HEK293 (cell line): ENCODE measurements around the gene TNNT3.

Experiments
- CTCF ChIA-PET: fragments of 350-600 bp; formaldehyde crosslinking; extraction: SDS; loops from one replicate; lab custom pipeline; 2021; ENCODE audit warnings: antibody characterized with exemption; lab: Yijun Ruan, JAX
- POLR2A ChIA-PET: fragments of 300-600 bp; formaldehyde crosslinking; extraction: SDS; loops from one replicate; lab custom pipeline; 2020; ENCODE audit warnings: antibody characterized with exemption, inconsistent platforms; lab: Yijun Ruan, JAX
- H3K27ac ChIP-seq: fragments of 200-500 bp; sonication (Bioruptor generic); 2 replicates; pipeline ENCODE4 v1.5.1; 2014; ENCODE audit warnings: low read depth, low read length, control low read depth, inconsistent platforms; ENCODE audit errors: extremely low read depth
- H3K36me3 ChIP-seq, 2 experiments: fragments of 200-500 bp in 1 of 2; sonication (Bioruptor generic) in 1 of 2; 1 replicate in 1 of 2; 2 replicates in 1 of 2; pipeline ENCODE4 v1.5.1; 2014 to 2017; ENCODE audit warnings: inconsistent platforms in 2 of 2, low read length in 2 of 2; ENCODE audit not compliant: control insufficient read depth in 2 of 2, insufficient read depth in 1 of 2
- H3K4me1 ChIP-seq: fragments of 200-500 bp; sonication (Bioruptor generic); 2 replicates; pipeline ENCODE4 v1.5.1; 2014; ENCODE audit warnings: mild to moderate bottlenecking, low read length, inconsistent platforms; ENCODE audit not compliant: control insufficient read depth, insufficient read depth
- H3K4me3 ChIP-seq: 2 replicates; pipeline ENCODE4 v1.5.1; 2011; ENCODE audit warnings: low read depth, mild to moderate bottlenecking, control low read depth, low read length, moderate library complexity
- H3K9me3 ChIP-seq: fragments of 200-500 bp; sonication (Bioruptor generic); 2 replicates; pipeline ENCODE4 v1.5.1; 2014; ENCODE audit warnings: low read depth, low read length, inconsistent platforms; ENCODE audit not compliant: control insufficient read depth, insufficient read depth
- GLIS2 ChIP-seq: fragments of 450-650 bp; formaldehyde crosslinking; IDR thresholded peaks from 2 replicates; pipeline ENCODE4 v1.5.1; 2016; ENCODE audit warnings: missing biosample characterization, missing genetic modification characterization
- MYNN ChIP-seq: fragments of 450-650 bp; formaldehyde crosslinking; IDR thresholded peaks from 2 replicates; pipeline ENCODE4 v1.5.1; 2016; ENCODE audit warnings: missing biosample characterization, missing genetic modification characterization, borderline replicate concordance
- OVOL3 ChIP-seq: fragments of 450-650 bp; formaldehyde crosslinking; IDR thresholded peaks from 2 replicates; pipeline ENCODE4 v1.5.1; 2016; ENCODE audit warnings: missing biosample characterization, missing genetic modification characterization
- SP3 ChIP-seq: fragments of 450-650 bp; formaldehyde crosslinking; IDR thresholded peaks from 2 replicates; pipeline ENCODE4 v1.5.1; 2016; ENCODE audit warnings: missing biosample characterization, missing genetic modification characterization
- SP7 ChIP-seq: fragments of 450-650 bp; formaldehyde crosslinking; IDR thresholded peaks from 2 replicates; pipeline ENCODE4 v1.5.1; 2016; ENCODE audit warnings: missing biosample characterization, missing genetic modification characterization
- WT1 ChIP-seq: fragments of 450-650 bp; formaldehyde crosslinking; IDR thresholded peaks from 2 replicates; pipeline ENCODE4 v1.5.1; 2016; ENCODE audit warnings: missing biosample characterization, missing genetic modification characterization
- ZNF138 ChIP-seq: fragments of 450-650 bp; formaldehyde crosslinking; IDR thresholded peaks from 2 replicates; pipeline ENCODE4 v1.5.1; 2016; ENCODE audit warnings: missing biosample characterization, missing genetic modification characterization, borderline replicate concordance
- ZNF140 ChIP-seq: fragments of 450-650 bp; formaldehyde crosslinking; IDR thresholded peaks from 2 replicates; pipeline ENCODE4 v1.5.1; 2016; ENCODE audit warnings: missing biosample characterization, missing genetic modification characterization
- ZNF19 ChIP-seq: fragments of 450-650 bp; formaldehyde crosslinking; IDR thresholded peaks from 2 replicates; pipeline ENCODE4; 2016; ENCODE audit warnings: missing biosample characterization, missing genetic modification characterization, low read depth
- ZNF24 ChIP-seq: fragments of 450-650 bp; formaldehyde crosslinking; IDR thresholded peaks from 2 replicates; pipeline ENCODE4 v1.5.1; 2016; ENCODE audit warnings: missing biosample characterization, missing genetic modification characterization
- ZNF335 ChIP-seq: fragments of 450-650 bp; formaldehyde crosslinking; conservative IDR thresholded peaks from 2 replicates; pipeline ENCODE4 v1.5.1; 2016; ENCODE audit warnings: missing biosample characterization, missing genetic modification characterization
- ZNF37A ChIP-seq: fragments of 450-650 bp; IDR thresholded peaks from 2 replicates; pipeline ENCODE4 v1.5.1; 2018; ENCODE audit warnings: missing biosample characterization, missing genetic modification characterization
- ZNF529 ChIP-seq: fragments of 450-650 bp; formaldehyde crosslinking; IDR thresholded peaks from 2 replicates; pipeline ENCODE4 v1.5.1; 2017; ENCODE audit warnings: missing genetic modification characterization, missing biosample characterization; ENCODE audit not compliant: insufficient replicate concordance
- ZNF548 ChIP-seq: fragments of 450-650 bp; formaldehyde crosslinking; IDR thresholded peaks from 2 replicates; pipeline ENCODE4 v1.5.1; 2016; ENCODE audit warnings: missing biosample characterization, missing genetic modification characterization
- ZNF558 ChIP-seq: fragments of 450-650 bp; formaldehyde crosslinking; IDR thresholded peaks from 2 replicates; pipeline ENCODE4 v1.5.1; 2016; ENCODE audit warnings: missing biosample characterization, missing genetic modification characterization
- ZNF621 ChIP-seq: fragments of 450-650 bp; formaldehyde crosslinking; IDR thresholded peaks from 2 replicates; pipeline ENCODE4 v1.5.1; 2017; ENCODE audit warnings: missing biosample characterization, missing genetic modification characterization
- ZNF623 ChIP-seq: fragments of 450-650 bp; formaldehyde crosslinking; IDR thresholded peaks from 2 replicates; pipeline ENCODE4 v1.5.1; 2016; ENCODE audit warnings: missing biosample characterization, missing genetic modification characterization
- ZNF626 ChIP-seq: fragments of 450-650 bp; sonication (Bioruptor Pico); formaldehyde crosslinking; IDR thresholded peaks from 2 replicates; pipeline ENCODE4 v1.5.1; 2018; ENCODE audit warnings: missing biosample characterization, missing genetic modification characterization, inconsistent platforms
- ZSCAN16 ChIP-seq: fragments of 450-650 bp; formaldehyde crosslinking; IDR thresholded peaks from 2 replicates; pipeline ENCODE4 v1.5.1; 2016; ENCODE audit warnings: missing biosample characterization, missing genetic modification characterization
- TF ChIP-seq, protein P1 (sequence below): fragments of 450-650 bp; formaldehyde crosslinking; IDR thresholded peaks from 2 replicates; pipeline ENCODE4 v1.5.1; 2017; ENCODE audit warnings: missing biosample characterization, missing genetic modification characterization
- TF ChIP-seq, protein P2 (sequence below): fragments of 450-650 bp; formaldehyde crosslinking; IDR thresholded peaks from 2 replicates; pipeline ENCODE4 v1.5.1; 2017; ENCODE audit warnings: missing biosample characterization, mild to moderate bottlenecking, missing genetic modification characterization, moderate library complexity
- TF ChIP-seq, protein P3 (sequence below): fragments of 450-650 bp; formaldehyde crosslinking; IDR thresholded peaks from 2 replicates; pipeline ENCODE4 v1.5.1; 2016; ENCODE audit warnings: missing biosample characterization, missing genetic modification characterization

TNNT3 gene

DNA sequence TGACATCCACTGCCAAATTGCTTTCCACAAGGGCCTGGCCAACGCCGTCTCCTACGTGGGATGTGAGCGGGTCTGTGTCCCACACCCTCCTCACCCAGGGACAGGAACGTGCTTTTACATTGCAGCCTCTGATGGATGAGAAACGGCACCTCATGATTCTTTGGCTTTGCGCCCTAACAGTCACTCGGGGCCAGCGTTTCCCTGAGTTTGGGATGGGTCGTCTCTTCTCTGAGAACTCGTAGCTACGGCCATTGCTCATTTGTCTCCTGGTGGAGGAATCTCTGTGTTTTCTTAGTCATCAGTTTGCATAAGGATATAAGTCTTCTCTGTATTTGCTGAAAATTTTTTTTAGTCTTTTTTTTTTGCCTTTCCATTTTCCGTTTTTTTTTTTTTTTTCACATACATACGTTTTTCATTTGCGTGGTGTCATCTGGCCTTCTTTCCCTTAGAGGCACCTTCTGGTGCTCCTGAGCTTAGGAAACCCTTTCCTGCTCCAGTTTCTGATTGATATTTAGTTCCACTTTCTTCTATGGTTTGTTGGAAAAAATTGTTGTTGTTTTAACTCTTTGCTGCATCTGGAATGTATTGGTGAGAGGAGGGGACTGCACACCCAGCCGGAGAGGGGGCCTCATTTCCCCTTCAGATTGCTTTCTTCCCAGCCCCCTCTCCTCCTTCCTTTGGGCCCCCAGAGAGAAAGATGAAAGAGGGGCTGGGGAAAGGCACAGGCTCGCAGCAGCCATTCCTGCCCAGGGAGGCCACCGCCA is 12.0 kb downstream of the TNNT3 start:
- POLR2A ChIA-PET = no interaction called here
- H3K4me3 ChIP-seq = no peak overlapping the region
- H3K27ac ChIP-seq = no peak overlapping the region
- no peak for TF ChIP-seq GLIS2 (tag by site-specific recombination)
- TF ChIP-seq, protein P1, sequence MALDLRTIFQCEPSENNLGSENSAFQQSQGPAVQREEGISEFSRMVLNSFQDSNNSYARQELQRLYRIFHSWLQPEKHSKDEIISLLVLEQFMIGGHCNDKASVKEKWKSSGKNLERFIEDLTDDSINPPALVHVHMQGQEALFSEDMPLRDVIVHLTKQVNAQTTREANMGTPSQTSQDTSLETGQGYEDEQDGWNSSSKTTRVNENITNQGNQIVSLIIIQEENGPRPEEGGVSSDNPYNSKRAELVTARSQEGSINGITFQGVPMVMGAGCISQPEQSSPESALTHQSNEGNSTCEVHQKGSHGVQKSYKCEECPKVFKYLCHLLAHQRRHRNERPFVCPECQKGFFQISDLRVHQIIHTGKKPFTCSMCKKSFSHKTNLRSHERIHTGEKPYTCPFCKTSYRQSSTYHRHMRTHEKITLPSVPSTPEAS (tag by site-specific recombination) = no peak
- TF ChIP-seq SP3 (tag by site-specific recombination) = no peak
- no peak for TF ChIP-seq ZNF19 (tag by site-specific recombination)
- TF ChIP-seq WT1 (tag by site-specific recombination) = no peak
- TF ChIP-seq ZNF548 = no peak
- TF ChIP-seq, protein P2, sequence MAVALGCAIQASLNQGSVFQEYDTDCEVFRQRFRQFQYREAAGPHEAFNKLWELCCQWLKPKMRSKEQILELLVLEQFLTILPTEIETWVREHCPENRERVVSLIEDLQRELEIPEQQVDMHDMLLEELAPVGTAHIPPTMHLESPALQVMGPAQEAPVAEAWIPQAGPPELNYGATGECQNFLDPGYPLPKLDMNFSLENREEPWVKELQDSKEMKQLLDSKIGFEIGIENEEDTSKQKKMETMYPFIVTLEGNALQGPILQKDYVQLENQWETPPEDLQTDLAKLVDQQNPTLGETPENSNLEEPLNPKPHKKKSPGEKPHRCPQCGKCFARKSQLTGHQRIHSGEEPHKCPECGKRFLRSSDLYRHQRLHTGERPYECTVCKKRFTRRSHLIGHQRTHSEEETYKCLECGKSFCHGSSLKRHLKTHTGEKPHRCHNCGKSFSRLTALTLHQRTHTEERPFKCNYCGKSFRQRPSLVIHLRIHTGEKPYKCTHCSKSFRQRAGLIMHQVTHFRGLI (tag by site-specific recombination) = no peak
- TF ChIP-seq MYNN (tag by site-specific recombination) = no peak
- TF ChIP-seq ZNF626 (tag by site-specific recombination) = no peak
- TF ChIP-seq, protein P3, sequence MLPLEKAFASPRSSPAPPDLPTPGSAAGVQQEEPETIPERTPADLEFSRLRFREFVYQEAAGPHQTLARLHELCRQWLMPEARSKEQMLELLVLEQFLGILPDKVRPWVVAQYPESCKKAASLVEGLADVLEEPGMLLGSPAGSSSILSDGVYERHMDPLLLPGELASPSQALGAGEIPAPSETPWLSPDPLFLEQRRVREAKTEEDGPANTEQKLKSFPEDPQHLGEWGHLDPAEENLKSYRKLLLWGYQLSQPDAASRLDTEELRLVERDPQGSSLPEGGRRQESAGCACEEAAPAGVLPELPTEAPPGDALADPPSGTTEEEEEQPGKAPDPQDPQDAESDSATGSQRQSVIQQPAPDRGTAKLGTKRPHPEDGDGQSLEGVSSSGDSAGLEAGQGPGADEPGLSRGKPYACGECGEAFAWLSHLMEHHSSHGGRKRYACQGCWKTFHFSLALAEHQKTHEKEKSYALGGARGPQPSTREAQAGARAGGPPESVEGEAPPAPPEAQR (tag by site-specific recombination) = no peak
- TF ChIP-seq ZNF529 (tag by site-specific recombination) = no peak
- TF ChIP-seq ZNF623 = no peak
- no peak for TF ChIP-seq ZNF24 (tag by site-specific recombination)
- no peak for TF ChIP-seq ZNF140 (tag by site-specific recombination)
- no peak for TF ChIP-seq ZNF138 (tag by site-specific recombination)
- no peak for TF ChIP-seq ZSCAN16
- TF ChIP-seq ZNF335 (tag by site-specific recombination) = no peak
- TF ChIP-seq SP7 (tag by site-specific recombination) = no peak
- CTCF ChIA-PET = interaction anchor here (0.6 kb wide), 1 partner anchor 51 kb away, joined by 3 read pairs; no protein-coding TSS in a partner anchor
- H3K36me3 ChIP-seq = no peaks in the 10 kb centered on the region
- H3K9me3 ChIP-seq = no peaks in the 10 kb centered on the region
- no peaks in the 10 kb centered on the region for H3K4me1 ChIP-seq

DNA sequence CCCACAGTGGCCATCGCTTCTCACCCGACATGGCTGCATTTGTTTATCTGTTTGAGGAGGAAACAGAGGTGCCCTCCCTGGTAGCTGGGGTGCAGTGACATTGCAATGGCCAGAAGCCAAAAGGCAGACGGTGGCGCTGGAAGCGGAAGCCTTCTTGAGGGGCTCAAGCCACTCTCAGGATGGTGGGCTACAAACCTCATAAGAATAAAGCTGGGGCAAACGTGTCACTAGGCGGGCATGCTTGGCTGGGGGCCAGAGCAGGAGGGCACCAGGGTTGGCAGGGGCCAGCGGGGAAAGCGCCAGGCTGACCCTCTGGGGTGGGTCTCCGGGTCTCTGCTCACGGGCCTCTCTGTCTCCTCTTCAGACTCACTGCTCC is 12.6 kb downstream of the TNNT3 start:
- Histone ChIP-seq H3K4me3 (no peak overlapping the region), H3K36me3 (no peaks in the 10 kb centered on the region), H3K9me3 (no peaks in the 10 kb centered on the region), H3K27ac (no peak overlapping the region), H3K4me1 (no peaks in the 10 kb centered on the region)
- TF ChIP-seq ZNF37A (tag by site-specific recombination) (no peak), ZNF621 (tag by site-specific recombination) (no peak), ZNF558 (tag by site-specific recombination) (no peak), OVOL3 (tag by site-specific recombination) (no peak), ZNF138 (tag by site-specific recombination) (no peak)
- POLR2A ChIA-PET = no interaction called here
- CTCF ChIA-PET = no interaction called here
